HFF-Myc (cell line): ENCODE measurements around the gene ARL4D.

Source experiments
- DNase-seq: peaks from one replicate; pipeline ENCODE4 v3.0.0-alpha.2; 2011; ENCODE audit warnings: low read depth; ENCODE audit errors: extremely low read depth
- H3K4me3 ChIP-seq: replicated peaks from 2 replicates; pipeline ENCODE4 v1.5.1; 2011; ENCODE audit warnings: low read depth, mild to moderate bottlenecking, control low read depth, low read length
- TF ChIP-seq, protein P1 (sequence below): IDR thresholded peaks from 2 replicates; pipeline ENCODE4 v1.5.1; 2012; ENCODE audit warnings: mild to moderate bottlenecking, low read depth, low read length, control low read depth; ENCODE audit errors: missing control alignments

ARL4D gene

DNA sequence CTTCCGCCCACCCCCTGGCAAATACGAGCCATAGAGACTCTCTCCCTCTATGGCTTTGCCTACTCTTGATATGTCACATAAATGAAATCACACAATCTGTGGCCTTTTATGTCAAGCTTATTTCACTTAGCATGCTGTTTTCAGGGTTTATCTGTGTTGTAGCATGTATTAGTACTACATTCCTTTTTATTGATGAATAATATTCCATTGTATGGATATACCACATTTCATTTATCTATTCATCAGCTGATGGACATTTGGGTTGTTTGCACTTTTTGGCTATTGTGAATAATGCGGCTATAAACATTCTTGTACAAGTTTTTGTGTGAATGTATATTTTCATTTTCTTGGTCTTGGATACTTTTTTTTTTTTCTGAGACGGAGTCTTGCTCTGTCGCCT, 48.0 kb downstream of the ARL4D start:
- TF ChIP-seq, protein P1, sequence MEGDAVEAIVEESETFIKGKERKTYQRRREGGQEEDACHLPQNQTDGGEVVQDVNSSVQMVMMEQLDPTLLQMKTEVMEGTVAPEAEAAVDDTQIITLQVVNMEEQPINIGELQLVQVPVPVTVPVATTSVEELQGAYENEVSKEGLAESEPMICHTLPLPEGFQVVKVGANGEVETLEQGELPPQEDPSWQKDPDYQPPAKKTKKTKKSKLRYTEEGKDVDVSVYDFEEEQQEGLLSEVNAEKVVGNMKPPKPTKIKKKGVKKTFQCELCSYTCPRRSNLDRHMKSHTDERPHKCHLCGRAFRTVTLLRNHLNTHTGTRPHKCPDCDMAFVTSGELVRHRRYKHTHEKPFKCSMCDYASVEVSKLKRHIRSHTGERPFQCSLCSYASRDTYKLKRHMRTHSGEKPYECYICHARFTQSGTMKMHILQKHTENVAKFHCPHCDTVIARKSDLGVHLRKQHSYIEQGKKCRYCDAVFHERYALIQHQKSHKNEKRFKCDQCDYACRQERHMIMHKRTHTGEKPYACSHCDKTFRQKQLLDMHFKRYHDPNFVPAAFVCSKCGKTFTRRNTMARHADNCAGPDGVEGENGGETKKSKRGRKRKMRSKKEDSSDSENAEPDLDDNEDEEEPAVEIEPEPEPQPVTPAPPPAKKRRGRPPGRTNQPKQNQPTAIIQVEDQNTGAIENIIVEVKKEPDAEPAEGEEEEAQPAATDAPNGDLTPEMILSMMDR, result no peak
- H3K4me3 ChIP-seq, result no peak overlapping the region

DNA sequence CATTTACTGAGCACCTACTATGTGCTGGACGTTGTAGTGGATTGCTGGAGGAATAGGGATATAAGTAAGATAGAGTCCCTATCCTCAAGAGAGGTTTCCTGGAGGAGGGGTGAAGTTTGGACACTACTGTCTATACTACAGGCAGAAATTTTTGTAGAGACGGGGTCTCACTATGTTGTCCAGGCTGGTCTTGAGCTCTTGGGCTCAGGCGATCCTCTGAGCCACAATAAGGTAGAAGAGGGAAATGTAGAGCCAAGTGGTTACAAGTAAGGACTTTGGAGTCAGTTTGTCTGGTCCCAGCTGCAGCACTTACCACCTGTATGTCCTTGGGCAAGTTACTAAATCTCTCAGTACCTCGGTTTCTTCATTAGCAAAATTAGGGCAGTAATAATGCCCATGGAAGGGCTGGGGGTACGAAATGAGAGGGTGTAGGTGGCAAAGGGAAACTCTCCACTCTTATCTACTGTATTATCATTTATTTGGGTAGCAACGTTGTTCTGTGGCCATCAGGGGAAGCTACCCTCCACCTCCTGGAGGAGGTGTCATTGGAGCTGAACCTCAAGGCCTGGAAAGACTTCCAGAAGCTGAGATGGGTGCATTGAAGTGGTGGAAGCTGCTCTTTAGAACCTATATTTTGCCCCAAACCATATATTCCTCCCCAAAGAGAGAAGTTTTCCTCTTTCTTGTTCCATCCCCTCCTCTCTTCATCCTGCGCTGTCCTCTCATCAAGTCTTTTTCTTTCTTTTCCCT, 50.1 kb downstream of the ARL4D start:
- TF ChIP-seq, protein P1, result no peak

More for the DNA sequence above, 48.0 kb downstream of the ARL4D start:
- DNase-seq, result no peak

DNA sequence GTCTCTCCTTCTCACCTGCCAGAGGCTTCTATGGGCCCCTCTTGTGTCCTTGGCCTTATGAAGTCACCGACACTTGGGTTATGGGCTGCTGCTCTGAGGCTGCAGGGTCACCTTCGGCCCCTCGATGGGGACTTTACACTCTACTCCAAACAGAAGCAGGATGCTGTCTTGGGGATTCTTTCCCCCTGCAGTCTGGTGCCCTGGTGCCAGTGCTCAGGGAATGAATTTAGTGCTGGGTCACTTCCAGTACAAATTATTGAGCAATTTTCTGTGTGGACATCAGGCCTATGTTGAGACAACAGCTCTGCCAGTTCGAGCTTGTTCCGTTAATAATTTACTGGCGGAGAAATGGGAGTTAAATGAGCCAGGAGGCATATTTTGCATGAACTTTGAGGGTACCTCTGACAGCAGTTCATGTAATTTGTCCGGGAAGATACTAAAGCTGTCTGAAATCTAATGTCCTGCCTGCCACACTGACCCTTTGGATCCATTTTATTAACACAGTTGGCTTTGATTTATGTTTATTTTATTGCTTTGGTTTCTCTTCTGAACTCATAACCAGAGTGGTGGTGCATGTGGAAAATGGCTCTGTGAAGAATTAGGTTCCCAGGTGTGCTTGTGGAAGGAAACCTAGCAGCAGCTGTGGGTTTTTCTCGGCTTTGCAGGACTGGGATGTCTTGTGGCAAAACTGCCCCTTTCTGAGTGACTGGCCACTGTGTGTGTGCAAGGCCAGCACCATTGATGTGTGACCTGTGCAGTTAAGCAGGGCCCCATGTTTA, 50.9 kb downstream of the ARL4D start:
- DNase-seq, result no peak
- TF ChIP-seq, protein P1, result no peak
- no peak overlapping the region for H3K4me3 ChIP-seq

More for the DNA sequence above, 50.1 kb downstream of the ARL4D start:
- DNase-seq, result no peak
- no peak overlapping the region for H3K4me3 ChIP-seq
